ENCODE data around the gene TAS1R3. TPM values are rescaled to one million over a fixed set of nuclear protein-coding genes. Genes with fewer than 3 reads are reported as not detected.

The TAS1R3 gene
- total and polyA plus RNA-seq, 12 donors: 0.05 to 0.86 (median 0.56) TPM

DNA sequence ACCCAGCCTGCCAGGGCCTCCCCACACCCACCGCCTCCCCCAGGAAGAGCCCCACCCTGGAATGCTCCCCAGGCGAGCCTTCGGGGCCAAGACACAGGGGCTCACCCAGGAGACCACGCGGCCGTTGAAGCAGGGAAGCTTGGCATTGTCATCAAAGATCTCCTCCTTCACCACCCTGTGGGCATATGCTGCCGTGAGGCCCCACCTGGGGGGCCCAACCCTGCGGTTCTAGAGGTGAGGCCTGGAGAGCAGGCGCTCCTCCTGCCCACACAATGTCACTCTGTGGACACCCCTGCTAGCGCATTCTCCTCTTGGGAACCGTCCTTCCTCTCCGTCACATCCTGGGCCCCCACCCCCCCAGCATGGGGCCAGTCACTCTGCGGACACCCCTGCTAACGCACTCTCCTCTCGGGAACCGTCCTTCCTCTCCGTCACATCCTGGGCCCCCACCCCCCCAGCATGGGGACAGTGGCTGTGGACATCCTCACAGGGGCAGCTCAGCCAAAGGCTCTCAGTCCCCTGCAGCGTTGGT lies 11.6 kb downstream of the TAS1R3 start:
- intact Hi-C loops (cut with DNase I): no loop called here
- 81 to 86% (median 84%) methylated on average over 10 to 18 of the region's 18 CpGs for WGBS, 4 donors
- H3K9me3 ChIP-seq (replicated peaks in 1 of 3): no peaks in the 10 kb centered on the region
- H3K27me3 ChIP-seq: no peaks in the 10 kb centered on the region
- DNase-seq: no peak
- H3K36me3 ChIP-seq (replicated peaks in 1 of 2): peaks cover 0 to 25% of the 10 kb centered on the region in 2 donors
- no peak overlapping the region for H3K27ac ChIP-seq
- peaks cover 29 to 36% of the 10 kb centered on the region in 2 donors for H3K4me1 ChIP-seq (replicated peaks in 1 of 2)
- TF ChIP-seq, protein P1, sequence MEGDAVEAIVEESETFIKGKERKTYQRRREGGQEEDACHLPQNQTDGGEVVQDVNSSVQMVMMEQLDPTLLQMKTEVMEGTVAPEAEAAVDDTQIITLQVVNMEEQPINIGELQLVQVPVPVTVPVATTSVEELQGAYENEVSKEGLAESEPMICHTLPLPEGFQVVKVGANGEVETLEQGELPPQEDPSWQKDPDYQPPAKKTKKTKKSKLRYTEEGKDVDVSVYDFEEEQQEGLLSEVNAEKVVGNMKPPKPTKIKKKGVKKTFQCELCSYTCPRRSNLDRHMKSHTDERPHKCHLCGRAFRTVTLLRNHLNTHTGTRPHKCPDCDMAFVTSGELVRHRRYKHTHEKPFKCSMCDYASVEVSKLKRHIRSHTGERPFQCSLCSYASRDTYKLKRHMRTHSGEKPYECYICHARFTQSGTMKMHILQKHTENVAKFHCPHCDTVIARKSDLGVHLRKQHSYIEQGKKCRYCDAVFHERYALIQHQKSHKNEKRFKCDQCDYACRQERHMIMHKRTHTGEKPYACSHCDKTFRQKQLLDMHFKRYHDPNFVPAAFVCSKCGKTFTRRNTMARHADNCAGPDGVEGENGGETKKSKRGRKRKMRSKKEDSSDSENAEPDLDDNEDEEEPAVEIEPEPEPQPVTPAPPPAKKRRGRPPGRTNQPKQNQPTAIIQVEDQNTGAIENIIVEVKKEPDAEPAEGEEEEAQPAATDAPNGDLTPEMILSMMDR (IDR thresholded peaks at IDR 0.05): no peak
- TF ChIP-seq POLR2A (IDR thresholded peaks at IDR 0.05): no peak
- H3K4me3 ChIP-seq: no peak overlapping the region

DNA sequence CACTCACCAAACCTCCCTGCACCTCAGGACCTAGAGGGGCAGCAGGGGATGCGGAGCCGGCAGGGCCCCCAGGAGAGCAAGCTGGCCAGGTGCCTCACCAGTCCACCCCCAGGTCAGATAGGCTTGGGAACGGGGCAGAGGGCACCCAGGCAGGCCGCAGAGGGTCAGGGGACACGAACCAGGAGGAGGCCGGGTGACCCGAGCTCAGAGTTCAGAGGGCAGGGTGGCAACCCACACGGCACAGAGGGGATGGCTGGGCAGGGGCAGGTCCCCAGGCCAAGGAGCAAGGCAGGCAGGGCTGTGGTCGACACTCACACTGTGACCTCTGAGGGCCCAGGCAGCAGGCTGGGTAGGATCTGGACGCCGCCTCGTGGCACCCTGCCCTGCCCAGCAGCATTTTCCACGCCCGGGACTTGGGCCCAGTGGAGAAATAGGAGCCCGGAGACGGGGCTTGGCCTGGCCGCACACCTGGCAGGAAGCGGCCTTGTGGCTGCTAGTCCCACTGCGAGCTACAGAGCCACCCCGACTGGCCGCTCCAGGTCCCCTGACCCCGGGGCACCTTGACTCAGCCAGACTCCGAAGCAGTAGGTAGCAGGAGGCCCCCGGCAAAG lies 12.8 kb downstream of the TAS1R3 start:
- 75 to 88% (median 78%) methylated on average over 8 to 24 of the region's 24 CpGs for WGBS, 4 donors
- Histone ChIP-seq H3K27ac (peak overlapping the region in 1 of 5 donors; percentile 95), H3K36me3 (replicated peaks in 1 of 2) (peaks cover 0 to 13% of the 10 kb centered on the region in 2 donors), H3K27me3 (no peaks in the 10 kb centered on the region), H3K4me3 (no peak overlapping the region), H3K4me1 (replicated peaks in 1 of 2) (peaks cover 36 to 43% of the 10 kb centered on the region in 2 donors), H3K9me3 (replicated peaks in 1 of 3) (no peaks in the 10 kb centered on the region)
- TF ChIP-seq, protein P1 (IDR thresholded peaks at IDR 0.05): no peak
- no peak for TF ChIP-seq POLR2A (IDR thresholded peaks at IDR 0.05)
- intact Hi-C loops (cut with DNase I): no loop called here
- DNase-seq: no peak

DNA sequence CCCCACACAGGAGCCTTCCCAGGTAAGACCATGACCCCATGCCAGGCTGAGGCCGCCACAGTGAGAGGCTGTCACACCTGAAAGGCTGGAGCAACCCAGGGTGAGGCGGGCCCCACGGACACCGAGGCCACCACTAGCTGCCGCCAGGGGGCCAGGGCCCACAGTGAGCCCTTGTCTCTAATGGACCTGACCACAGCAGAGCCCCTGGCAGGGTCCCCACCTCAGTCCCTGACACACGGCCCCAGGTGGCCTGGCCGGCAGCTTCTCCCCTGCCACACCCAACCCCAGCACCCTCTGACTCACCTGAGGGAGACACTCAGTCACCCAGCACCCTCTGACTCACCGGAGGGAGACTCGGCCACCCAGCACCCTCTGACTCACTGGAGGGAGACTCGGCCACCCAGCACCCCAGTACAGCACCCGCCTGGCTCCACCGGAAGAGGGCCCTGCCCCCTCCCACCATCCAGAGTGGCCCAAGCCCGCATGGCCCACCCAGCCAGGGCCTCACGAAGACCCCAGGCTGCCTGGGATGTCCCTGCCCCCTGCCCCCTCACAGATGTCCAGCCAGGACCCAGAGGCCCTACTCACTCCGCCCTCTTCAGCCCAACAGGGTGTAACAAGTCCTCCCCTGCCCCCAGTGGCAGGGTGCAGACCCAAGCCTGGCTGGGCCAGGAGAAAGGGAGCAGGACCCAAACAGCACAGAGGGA lies 13.7 kb downstream of the TAS1R3 start:
- intact Hi-C loops (cut with DNase I): no loop called here
- WGBS, 4 donors: 40 to 68% (median 51%) methylated on average over 1 to 15 of the region's 15 CpGs
- Histone ChIP-seq H3K36me3 (replicated peaks in 1 of 2) (peaks cover 0 to 6% of the 10 kb centered on the region in 2 donors), H3K4me3 (no peak overlapping the region), H3K9me3 (replicated peaks in 1 of 3) (no peaks in the 10 kb centered on the region), H3K27me3 (no peaks in the 10 kb centered on the region), H3K27ac (peak overlapping the region in 2 of 5 donors; percentile 13 to 95), H3K4me1 (replicated peaks in 1 of 2) (peaks cover 36 to 43% of the 10 kb centered on the region in 2 donors)
- DNase-seq: peak in 5 of 7 donors; percentile 56 to 71 (median 64)
- TF ChIP-seq POLR2A (IDR thresholded peaks at IDR 0.05): no peak
- TF ChIP-seq, protein P1 (IDR thresholded peaks at IDR 0.05): peak in 5 of 6 experiments; percentile 11 to 40 (median 35)

DNA sequence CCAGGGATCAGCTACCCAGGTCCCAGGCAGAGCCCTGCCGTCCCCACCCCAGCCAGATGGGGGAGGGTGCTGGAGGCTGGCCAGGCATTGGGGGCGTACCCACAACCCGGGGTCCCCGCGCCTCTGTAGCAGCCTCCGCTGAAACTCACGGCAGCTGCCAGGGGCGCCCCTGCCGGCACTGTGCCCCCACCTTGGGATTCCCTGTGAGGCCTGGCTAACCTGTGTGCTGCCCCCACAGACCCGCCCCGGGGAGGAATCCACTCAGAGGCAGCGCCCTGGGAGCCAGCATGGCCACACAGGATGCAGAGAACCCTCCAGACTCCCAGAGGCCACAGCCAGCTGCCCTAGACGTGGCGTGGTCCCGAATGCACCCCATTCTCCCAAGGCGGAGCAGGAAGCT lies 14.3 kb downstream of the TAS1R3 start:
- no peak for DNase-seq
- Histone ChIP-seq H3K4me1 (replicated peaks in 1 of 2) (peaks cover 36 to 43% of the 10 kb centered on the region in 2 donors), H3K9me3 (replicated peaks in 1 of 3) (no peaks in the 10 kb centered on the region), H3K4me3 (no peak overlapping the region), H3K36me3 (replicated peaks in 1 of 2) (peaks cover 0 to under 1% of the 10 kb centered on the region in 2 donors), H3K27ac (peak overlapping the region in 2 of 5 donors; percentile 13 to 95), H3K27me3 (no peaks in the 10 kb centered on the region)
- intact Hi-C loops (cut with DNase I): no loop called here
- 71 to 82% (median 77%) methylated on average over 11 to 16 of the region's 16 CpGs; no CpG with 5 or more reads in 1 of the 4 donors for WGBS, 4 donors
- TF ChIP-seq POLR2A (IDR thresholded peaks at IDR 0.05): no peak
- TF ChIP-seq, protein P1 (IDR thresholded peaks at IDR 0.05): no peak

Measured in adrenal gland (tissue), 12 donors.